Skeletal muscle tissue (tissue), 4 donors: ENCODE results near the gene ORAI1. TPM values are rescaled to one million over a fixed set of nuclear protein-coding genes. Genes with fewer than 3 reads are reported as not detected.

Source experiments
- H3K27ac ChIP-seq: one replicate; pipeline ENCODE4 v1.7.0; 2013; ENCODE audit warnings: mild to moderate bottlenecking, low read depth, low read length, inconsistent platforms
- H3K27me3 ChIP-seq, 3 donors: one replicate each; pipeline ENCODE4 v1.7.0; 2013; ENCODE audit warnings: low read length in 3 of 3; ENCODE audit not compliant: control insufficient read depth in 3 of 3, insufficient read depth in 3 of 3
- H3K36me3 ChIP-seq, 3 donors: one replicate each; pipeline ENCODE4 v1.7.0; 2013; ENCODE audit warnings: low read length in 3 of 3; ENCODE audit not compliant: control insufficient read depth in 3 of 3, insufficient read depth in 3 of 3
- H3K4me1 ChIP-seq, 3 donors: one replicate each; pipeline ENCODE4 v1.7.0; 2013; ENCODE audit warnings: low read length in 3 of 3, mild to moderate bottlenecking in 3 of 3; ENCODE audit not compliant: control insufficient read depth in 3 of 3, insufficient read depth in 3 of 3
- H3K4me3 ChIP-seq, 3 donors: one replicate each; pipeline ENCODE4 v1.7.0; 2013; ENCODE audit warnings: low read length in 3 of 3
- H3K9ac ChIP-seq, 3 donors: one replicate each; pipeline ENCODE4 v1.7.0; 2013; ENCODE audit warnings: low read length in 3 of 3, mild to moderate bottlenecking in 3 of 3, moderate library complexity in 2 of 3, low read depth in 1 of 3
- H3K9me3 ChIP-seq, 3 donors: one replicate each; pipeline ENCODE4 v1.7.0; 2013; ENCODE audit warnings: low read length in 3 of 3; ENCODE audit not compliant: control insufficient read depth in 3 of 3
- total RNA-seq: library from RNA; depleted of rRNA; stranded (reverse); fragments of >200 nt; gene quantifications from one replicate; pipeline ENCODE4 v1.2.3, GENCODE V29; 2014
- donor health status: Osteomylitis.

Gene ORAI1
- total RNA-seq, 1 donor from 2014 or later, result 10.4 TPM

DNA sequence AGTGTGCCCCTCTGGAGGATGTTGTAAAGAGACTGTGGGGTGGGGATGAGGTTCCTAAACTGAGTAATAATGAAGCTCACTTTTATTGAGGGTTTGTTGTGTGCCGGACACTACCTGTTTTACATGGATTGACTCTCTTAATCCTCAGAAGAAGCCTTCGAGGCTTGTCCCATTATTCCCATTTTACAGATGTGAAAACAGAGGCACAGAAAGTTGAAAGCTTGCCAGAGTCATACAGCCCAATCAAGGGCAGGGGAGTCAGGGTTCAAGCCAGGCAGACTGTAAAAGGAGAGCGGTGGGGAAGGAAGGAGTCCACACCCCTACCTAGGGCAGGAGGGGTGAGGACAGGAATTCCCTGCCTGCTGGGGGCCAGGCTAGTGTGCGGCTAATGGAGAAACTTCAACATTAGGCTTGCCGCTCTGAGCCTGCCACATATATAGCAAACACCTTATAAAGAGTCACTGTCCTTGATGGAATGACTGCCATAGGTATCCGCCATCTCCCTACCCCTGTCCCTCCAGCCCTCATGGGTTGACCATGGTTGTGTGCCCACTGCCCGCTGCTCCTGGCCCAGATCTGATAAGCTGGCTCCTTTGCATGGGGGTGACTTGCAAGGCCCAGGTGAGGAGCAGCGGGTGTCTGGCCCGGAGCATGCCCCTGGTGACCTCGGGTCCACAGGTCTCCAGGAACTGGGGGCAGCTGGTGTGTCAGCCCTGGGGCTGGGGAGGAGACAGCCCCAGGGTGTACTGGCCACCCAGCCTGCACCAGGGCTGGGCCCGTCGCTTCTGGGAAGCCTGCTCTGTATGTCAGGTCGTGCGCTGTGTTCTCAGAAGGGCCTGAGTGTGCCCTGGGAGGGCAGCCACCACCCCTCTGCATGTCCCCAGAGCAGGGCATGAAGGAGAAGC, 12.2 kb downstream of the ORAI1 start:
- no peak overlapping the region for H3K4me3 ChIP-seq
- H3K4me1 ChIP-seq, result peaks cover 7 to 20% (median 12%) of the 10 kb centered on the region in 3 donors
- no peak overlapping the region for H3K9ac ChIP-seq
- no peaks in the 10 kb centered on the region for H3K27me3 ChIP-seq
- H3K36me3 ChIP-seq, result peaks cover 8 to 12% (median 11%) of the 10 kb centered on the region in 3 donors
- peak overlapping the region; percentile 60 for H3K27ac ChIP-seq
- no peaks in the 10 kb centered on the region for H3K9me3 ChIP-seq

DNA sequence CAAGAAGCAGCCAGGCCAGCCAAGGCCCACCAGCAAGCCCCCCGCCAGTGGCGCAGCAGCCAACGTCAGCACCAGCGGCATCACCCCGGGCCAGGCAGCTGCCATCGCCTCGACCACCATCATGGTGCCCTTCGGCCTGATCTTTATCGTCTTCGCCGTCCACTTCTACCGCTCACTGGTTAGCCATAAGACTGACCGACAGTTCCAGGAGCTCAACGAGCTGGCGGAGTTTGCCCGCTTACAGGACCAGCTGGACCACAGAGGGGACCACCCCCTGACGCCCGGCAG, 15.0 kb downstream of the ORAI1 start:
- H3K4me3 ChIP-seq, result no peak overlapping the region
- no peaks in the 10 kb centered on the region for H3K27me3 ChIP-seq
- H3K4me1 ChIP-seq, result peaks cover 7 to 15% (median 9%) of the 10 kb centered on the region in 3 donors
- H3K27ac ChIP-seq, result no peak overlapping the region
- no peak overlapping the region for H3K9ac ChIP-seq
- no peaks in the 10 kb centered on the region for H3K9me3 ChIP-seq
- peaks cover 8 to 12% (median 11%) of the 10 kb centered on the region in 3 donors for H3K36me3 ChIP-seq

DNA sequence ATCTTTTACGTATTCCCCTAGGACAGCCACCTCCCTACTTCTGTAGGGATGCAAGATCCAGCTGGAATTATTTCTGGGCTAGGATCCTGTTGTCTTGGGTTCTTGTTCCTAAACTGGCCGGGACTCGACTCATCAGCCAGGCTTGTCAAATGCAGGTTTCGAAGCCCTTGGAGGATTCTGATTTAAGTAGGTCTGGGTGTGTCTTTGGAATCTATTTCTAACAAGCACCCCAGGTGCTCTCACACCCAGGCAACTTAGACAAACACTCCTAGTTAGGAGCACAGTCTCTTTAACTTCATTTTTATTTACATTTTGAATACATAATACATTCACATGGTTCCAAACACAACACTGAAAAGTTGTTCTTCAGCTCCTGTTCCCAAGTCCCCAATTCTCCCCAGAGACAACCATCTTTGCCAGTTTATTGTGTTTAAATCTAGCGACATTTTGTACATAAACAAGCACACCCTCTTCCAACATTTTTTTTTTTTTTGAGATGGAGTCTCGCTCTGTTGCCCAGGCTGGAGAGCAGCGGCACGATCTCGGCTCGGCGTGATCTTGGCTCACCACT, 22.2 kb downstream of the ORAI1 start:
- peaks cover 0 to 12% (median 0%) of the 10 kb centered on the region in 3 donors for H3K4me1 ChIP-seq
- no peak overlapping the region for H3K27ac ChIP-seq
- no peak overlapping the region for H3K4me3 ChIP-seq
- H3K9me3 ChIP-seq, result no peaks in the 10 kb centered on the region
- no peaks in the 10 kb centered on the region for H3K27me3 ChIP-seq
- H3K36me3 ChIP-seq, result no peaks in the 10 kb centered on the region
- H3K9ac ChIP-seq, result no peak overlapping the region

DNA sequence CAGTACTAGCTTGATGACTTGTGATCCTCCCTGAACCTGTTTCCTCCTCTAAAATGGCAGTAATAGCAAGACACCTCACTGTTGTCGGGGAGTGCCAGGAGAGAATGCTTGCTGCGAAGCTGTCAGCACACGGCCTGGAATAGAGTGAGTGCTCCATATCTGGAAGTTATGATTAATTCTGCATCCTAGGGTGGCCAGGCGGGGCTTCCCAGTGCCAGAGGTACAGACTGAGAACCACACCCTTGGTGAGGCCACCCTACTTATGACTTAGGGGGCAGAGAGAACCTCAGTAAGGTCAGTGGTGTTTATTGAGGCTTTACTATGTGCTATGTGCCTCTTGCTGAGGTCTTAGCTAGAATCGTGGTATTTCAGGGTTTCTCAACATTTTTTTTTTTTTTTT, 23.0 kb downstream of the ORAI1 start:
- Histone ChIP-seq H3K27ac (no peak overlapping the region), H3K9me3 (no peaks in the 10 kb centered on the region), H3K27me3 (no peaks in the 10 kb centered on the region), H3K4me3 (no peak overlapping the region), H3K36me3 (no peaks in the 10 kb centered on the region), H3K4me1 (peaks cover 0 to 12% (median 0%) of the 10 kb centered on the region in 3 donors), H3K9ac (no peak overlapping the region)

DNA sequence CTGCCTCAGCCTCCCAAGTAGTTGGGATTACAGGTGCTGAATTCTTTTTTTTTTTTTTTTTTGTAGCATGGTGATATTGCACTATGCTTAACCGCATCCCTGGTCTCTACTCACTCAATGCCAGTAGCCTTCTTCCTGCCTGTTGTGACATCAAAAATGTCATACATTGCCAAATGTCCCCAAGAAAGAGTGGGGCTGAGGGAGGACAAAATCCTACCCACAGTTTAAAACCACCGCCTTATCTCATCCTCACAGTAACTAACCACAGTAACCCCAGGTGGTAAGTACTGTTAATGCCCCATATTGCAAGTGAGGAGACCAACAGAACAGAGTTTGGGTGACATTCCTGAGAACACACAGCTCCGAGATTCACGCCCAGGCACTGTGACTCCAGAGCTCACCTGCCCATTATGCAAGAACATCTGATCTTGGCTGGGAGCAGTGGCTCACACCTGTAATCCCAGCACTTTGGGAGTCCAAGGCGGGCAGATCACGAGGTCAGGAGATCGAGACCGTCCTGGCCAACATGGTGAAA, 23.6 kb downstream of the ORAI1 start:
- no peak overlapping the region for H3K9ac ChIP-seq
- H3K36me3 ChIP-seq, result no peaks in the 10 kb centered on the region
- H3K4me1 ChIP-seq, result peaks cover 0 to 12% (median 0%) of the 10 kb centered on the region in 3 donors
- H3K4me3 ChIP-seq, result no peak overlapping the region
- H3K27ac ChIP-seq, result no peak overlapping the region
- H3K9me3 ChIP-seq, result no peaks in the 10 kb centered on the region
- no peaks in the 10 kb centered on the region for H3K27me3 ChIP-seq

DNA sequence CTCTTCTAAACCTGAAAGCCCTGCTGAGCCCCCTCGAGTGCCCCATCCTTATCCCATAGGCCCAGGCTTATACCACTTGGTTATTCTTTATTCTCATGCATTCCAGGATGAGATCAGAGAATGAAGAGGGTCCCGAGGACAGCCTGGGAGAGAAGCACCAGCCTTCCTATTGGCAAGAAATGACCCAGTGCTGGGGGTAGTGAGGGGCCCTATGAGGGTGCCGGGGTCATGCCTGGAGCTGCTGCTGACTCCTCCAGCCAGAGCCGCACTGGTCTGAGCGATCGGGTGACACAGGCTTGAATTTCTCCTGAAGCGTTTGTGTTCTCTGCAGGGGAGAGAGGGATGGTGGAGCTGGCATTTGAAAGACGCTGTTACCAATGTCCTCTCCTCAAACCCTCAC, 25.0 kb downstream of the ORAI1 start:
- H3K4me3 ChIP-seq, result no peak overlapping the region
- peaks cover 0 to 12% (median 0%) of the 10 kb centered on the region in 3 donors for H3K4me1 ChIP-seq
- no peak overlapping the region for H3K9ac ChIP-seq
- no peak overlapping the region for H3K27ac ChIP-seq
- no peaks in the 10 kb centered on the region for H3K9me3 ChIP-seq
- no peaks in the 10 kb centered on the region for H3K27me3 ChIP-seq
- H3K36me3 ChIP-seq, result no peaks in the 10 kb centered on the region

DNA sequence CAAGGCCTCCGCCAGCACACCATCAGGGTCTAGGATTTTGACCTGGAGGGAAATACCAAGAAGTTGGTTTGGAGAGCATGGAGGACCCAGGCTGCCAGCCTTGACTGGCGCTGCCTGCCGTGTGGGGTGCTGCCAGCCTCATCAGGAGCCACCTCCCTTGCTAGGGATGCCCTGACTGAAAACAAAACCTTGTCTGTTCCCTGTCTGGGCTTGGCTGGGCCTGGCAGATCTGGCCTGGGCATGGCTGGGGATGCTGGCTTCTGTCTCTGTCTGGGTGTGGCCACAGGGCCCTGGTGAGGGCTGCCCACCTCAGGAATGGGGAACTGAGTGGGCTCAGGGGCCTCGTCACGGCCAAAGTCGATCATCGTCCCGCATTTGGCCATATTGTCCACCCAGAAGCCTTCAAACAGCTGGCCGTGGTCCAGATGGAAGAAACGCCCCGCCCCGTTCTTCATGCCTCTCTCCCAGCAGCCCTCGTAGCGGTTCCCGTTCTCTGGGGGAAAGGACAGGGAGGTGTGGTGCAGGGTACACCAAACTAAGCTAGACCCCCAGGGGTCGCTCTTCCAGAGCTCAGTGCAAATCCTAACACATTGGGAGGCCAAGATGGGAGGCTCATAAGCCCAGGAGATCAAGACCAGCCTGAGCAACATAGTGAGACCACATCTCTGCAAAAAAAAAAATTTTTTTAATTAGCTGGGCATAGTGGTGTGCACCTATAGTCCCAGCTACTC, 26.6 kb downstream of the ORAI1 start:
- no peaks in the 10 kb centered on the region for H3K27me3 ChIP-seq
- no peak overlapping the region for H3K9ac ChIP-seq
- no peaks in the 10 kb centered on the region for H3K9me3 ChIP-seq
- no peaks in the 10 kb centered on the region for H3K36me3 ChIP-seq
- no peak overlapping the region for H3K27ac ChIP-seq
- H3K4me1 ChIP-seq, result peaks cover 0 to 12% (median 0%) of the 10 kb centered on the region in 3 donors
- H3K4me3 ChIP-seq, result no peak overlapping the region

DNA sequence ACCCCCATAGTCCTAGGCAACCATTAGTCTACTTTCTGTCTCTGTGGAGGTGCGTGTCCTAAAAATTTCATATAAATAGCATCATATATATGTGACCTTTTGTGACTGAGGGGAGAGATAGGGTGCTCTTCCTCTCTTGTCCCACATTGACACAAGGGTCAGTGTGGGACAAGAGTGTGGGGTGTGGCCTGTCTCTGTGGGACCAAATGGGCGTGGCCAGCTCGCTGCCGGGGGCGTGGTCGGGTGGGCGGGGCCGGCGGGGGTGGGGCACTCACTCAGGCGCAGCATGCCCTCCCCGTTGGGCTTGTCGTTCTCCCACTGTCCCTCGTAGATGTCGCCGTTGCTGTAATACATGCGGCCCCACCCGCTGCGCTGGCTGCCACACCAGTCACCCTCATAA, 27.7 kb downstream of the ORAI1 start:
- H3K4me3 ChIP-seq, result no peak overlapping the region
- H3K9me3 ChIP-seq, result no peaks in the 10 kb centered on the region
- no peaks in the 10 kb centered on the region for H3K36me3 ChIP-seq
- H3K27me3 ChIP-seq, result no peaks in the 10 kb centered on the region
- H3K9ac ChIP-seq, result no peak overlapping the region
- no peak overlapping the region for H3K27ac ChIP-seq
- peaks cover under 1 to 12% (median 2%) of the 10 kb centered on the region in 3 donors for H3K4me1 ChIP-seq

DNA sequence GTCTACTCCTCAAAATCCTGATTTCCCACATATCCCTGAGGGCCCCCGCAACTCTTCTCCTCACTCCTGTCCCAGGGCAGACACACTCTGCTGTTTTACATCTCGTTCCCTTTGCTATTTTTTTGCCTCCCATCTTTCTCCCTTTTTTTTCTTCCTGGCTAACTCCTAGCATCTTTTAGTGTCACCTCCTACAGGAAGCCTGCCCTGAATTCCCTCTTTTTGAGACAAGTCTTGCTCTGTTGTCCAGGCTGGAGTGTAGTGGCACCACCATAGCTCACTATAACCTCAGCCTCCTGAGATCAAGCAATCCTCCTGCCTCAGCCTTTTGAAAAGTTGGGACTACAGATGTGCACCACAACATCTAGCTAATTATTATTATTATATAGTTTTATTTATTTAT, 29.8 kb downstream of the ORAI1 start:
- Histone ChIP-seq H3K27me3 (no peaks in the 10 kb centered on the region), H3K27ac (no peak overlapping the region), H3K4me1 (peaks cover 3 to 12% (median 6%) of the 10 kb centered on the region in 3 donors), H3K9me3 (no peaks in the 10 kb centered on the region), H3K36me3 (no peaks in the 10 kb centered on the region), H3K4me3 (no peak overlapping the region), H3K9ac (no peak overlapping the region)
